CD4-positive, alpha-beta T cell (primary cell): Measurements from ENCODE around the gene KIF26A. TPM values are rescaled to one million over a fixed set of nuclear protein-coding genes. Genes with fewer than 3 reads are reported as not detected.

Experiments used
- ATAC-seq: fragments of 200-7000 bp; cut with Tn5 transposase; one replicate; pipeline ENCODE4 v1.10.0; 2022; ENCODE audit warnings: mild to moderate bottlenecking; ENCODE audit not compliant: poor library complexity
- CTCF ChIA-PET: fragments of 350-600 bp; sonication (Branson Sonifier 250); formaldehyde crosslinking; loops from one replicate; lab custom pipeline; 2021; ENCODE audit warnings: antibody characterized with exemption, inconsistent platforms; lab: Charles Lee
- POLR2A ChIA-PET: fragments of 350-600 bp; sonication (Branson Sonifier 250); formaldehyde crosslinking; loops from one replicate; lab custom pipeline; 2021; ENCODE audit warnings: antibody characterized with exemption, inconsistent platforms; lab: Charles Lee
- DNase-seq, 14 experiments: peaks; one replicate each; pipeline ENCODE4 v3.0.0-alpha.2; 2013 to 2020; ENCODE audit warnings: mixed read lengths in 2 of 14
- H3K27ac ChIP-seq, 2 donors: one replicate each; pipeline versions ENCODE4 v1.5.1 to v1.7.0; 2013; ENCODE audit warnings: low read length in 2 of 2, low read depth in 1 of 2, mild to moderate bottlenecking in 1 of 2
- H3K27me3 ChIP-seq, 2 experiments: 1 replicate in 1 of 2; 2 replicates in 1 of 2; pipeline versions ENCODE4 v1.6.1 to v1.7.0; 2013; ENCODE audit warnings: low read length in 2 of 2, control low read depth in 1 of 2, mild to moderate bottlenecking in 1 of 2, moderate library complexity in 1 of 2; ENCODE audit not compliant: insufficient read depth in 2 of 2, control insufficient read depth in 1 of 2
- H3K36me3 ChIP-seq: one replicate; pipeline ENCODE4 v1.6.1; 2013; ENCODE audit warnings: low read length, control low read depth; ENCODE audit not compliant: insufficient read depth
- H3K4me1 ChIP-seq: one replicate; pipeline ENCODE4 v1.6.1; 2013; ENCODE audit warnings: low read length, control low read depth; ENCODE audit not compliant: insufficient read depth
- H3K4me3 ChIP-seq: one replicate; pipeline ENCODE4 v1.5.1; 2013; ENCODE audit warnings: mild to moderate bottlenecking, low read length, moderate library complexity
- H3K9me3 ChIP-seq, 2 experiments: 1 replicate in 1 of 2; 2 replicates in 1 of 2; pipeline versions ENCODE4 v1.6.1 to v1.7.0; 2013; ENCODE audit warnings: low read length in 2 of 2, mild to moderate bottlenecking in 2 of 2, control low read depth in 1 of 2, moderate library complexity in 1 of 2; ENCODE audit not compliant: control insufficient read depth in 1 of 2, insufficient read depth in 1 of 2
- H3K27ac Mint-ChIP-seq: one replicate; pipeline ENCODE4 v1.8.0; 2020; ENCODE audit warnings: mixed read lengths
- H3K27me3 Mint-ChIP-seq: one replicate; pipeline ENCODE4 v1.8.0; 2021; ENCODE audit warnings: mixed read lengths
- H3K36me3 Mint-ChIP-seq: one replicate; pipeline ENCODE4 v1.8.0; 2021; ENCODE audit warnings: low read depth, mixed read lengths
- H3K4me1 Mint-ChIP-seq: one replicate; pipeline ENCODE4 v1.8.0; 2021; ENCODE audit warnings: low read depth, mixed read lengths
- H3K4me3 Mint-ChIP-seq: one replicate; pipeline ENCODE4 v1.8.0; 2020; ENCODE audit warnings: mild to moderate bottlenecking, mixed read lengths
- H3K9me3 Mint-ChIP-seq: one replicate; pipeline ENCODE4 v1.8.0; 2020; ENCODE audit warnings: mixed read lengths
- intact Hi-C, 2 experiments: fragments of 100-400 bp; cut with DNase I in 1 of 2; cut with micrococcal nuclease in 1 of 2; formaldehyde crosslinking; loops; one replicate each; pipeline versions ENCODE4 v1.15.1 to v1.9.0; 2023 to 2025; cut with DNase I, micrococcal nuclease
- total RNA-seq, 174 experiments: library from RNA in 2 of 174; stranded (reverse) in 2 of 174; gene quantifications; one replicate each; pipeline ENCODE4 v1.2.3 and lab custom pipeline; 2021 to 2026
- TF ChIP-seq, protein P1 (sequence below): fragments of 200-600 bp; IDR thresholded peaks from one replicate; pipeline ENCODE4 v1.8.0; 2022; ENCODE audit warnings: antibody characterized with exemption, mild to moderate bottlenecking

KIF26A gene
- total RNA-seq, 2 experiments from 2014 or later, result 0.25 to 0.31 TPM

DNA sequence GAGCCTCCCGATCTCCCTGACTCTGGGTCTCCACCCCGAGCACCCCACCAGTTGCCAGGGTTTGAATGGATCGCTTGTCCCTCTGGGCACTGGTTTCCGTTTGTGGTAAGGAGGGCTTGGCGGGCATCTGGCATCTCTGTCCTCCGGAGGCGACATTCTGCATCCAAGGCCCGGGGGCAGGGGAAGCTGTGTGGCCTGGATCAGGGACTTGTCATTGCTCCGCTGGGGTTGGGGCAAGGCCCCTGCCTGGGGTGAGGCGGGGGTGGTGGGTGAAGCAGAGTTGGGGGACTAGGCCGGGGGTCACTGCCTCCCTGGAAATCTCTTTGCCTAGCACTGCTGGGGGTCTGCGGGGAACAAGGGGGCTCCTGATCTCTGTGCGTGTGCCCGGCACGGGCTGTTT lies 30.2 kb downstream of the KIF26A start:
- Mint-ChIP-seq H3K27ac (no peak overlapping the region), H3K4me3 (no peak overlapping the region), H3K9me3 (no peaks in the 10 kb centered on the region), H3K4me1 (no peaks in the 10 kb centered on the region), H3K27me3 (no peaks in the 10 kb centered on the region), H3K36me3 (no peaks in the 10 kb centered on the region)
- no peak for ATAC-seq
- peaks cover 0 to 4% of the 10 kb centered on the region in 2 experiments for H3K9me3 ChIP-seq
- no peaks in the 10 kb centered on the region for H3K36me3 ChIP-seq
- intact Hi-C loops, result no loop called here
- no peaks in the 10 kb centered on the region for H3K4me1 ChIP-seq
- H3K27ac ChIP-seq, result no peak overlapping the region
- ChIA-PET POLR2A (no interaction called here), CTCF (no interaction called here)
- DNase-seq, result no peak
- no peaks in the 10 kb centered on the region for H3K27me3 ChIP-seq
- TF ChIP-seq, protein P1, sequence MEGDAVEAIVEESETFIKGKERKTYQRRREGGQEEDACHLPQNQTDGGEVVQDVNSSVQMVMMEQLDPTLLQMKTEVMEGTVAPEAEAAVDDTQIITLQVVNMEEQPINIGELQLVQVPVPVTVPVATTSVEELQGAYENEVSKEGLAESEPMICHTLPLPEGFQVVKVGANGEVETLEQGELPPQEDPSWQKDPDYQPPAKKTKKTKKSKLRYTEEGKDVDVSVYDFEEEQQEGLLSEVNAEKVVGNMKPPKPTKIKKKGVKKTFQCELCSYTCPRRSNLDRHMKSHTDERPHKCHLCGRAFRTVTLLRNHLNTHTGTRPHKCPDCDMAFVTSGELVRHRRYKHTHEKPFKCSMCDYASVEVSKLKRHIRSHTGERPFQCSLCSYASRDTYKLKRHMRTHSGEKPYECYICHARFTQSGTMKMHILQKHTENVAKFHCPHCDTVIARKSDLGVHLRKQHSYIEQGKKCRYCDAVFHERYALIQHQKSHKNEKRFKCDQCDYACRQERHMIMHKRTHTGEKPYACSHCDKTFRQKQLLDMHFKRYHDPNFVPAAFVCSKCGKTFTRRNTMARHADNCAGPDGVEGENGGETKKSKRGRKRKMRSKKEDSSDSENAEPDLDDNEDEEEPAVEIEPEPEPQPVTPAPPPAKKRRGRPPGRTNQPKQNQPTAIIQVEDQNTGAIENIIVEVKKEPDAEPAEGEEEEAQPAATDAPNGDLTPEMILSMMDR, result no peak
- no peak overlapping the region for H3K4me3 ChIP-seq

DNA sequence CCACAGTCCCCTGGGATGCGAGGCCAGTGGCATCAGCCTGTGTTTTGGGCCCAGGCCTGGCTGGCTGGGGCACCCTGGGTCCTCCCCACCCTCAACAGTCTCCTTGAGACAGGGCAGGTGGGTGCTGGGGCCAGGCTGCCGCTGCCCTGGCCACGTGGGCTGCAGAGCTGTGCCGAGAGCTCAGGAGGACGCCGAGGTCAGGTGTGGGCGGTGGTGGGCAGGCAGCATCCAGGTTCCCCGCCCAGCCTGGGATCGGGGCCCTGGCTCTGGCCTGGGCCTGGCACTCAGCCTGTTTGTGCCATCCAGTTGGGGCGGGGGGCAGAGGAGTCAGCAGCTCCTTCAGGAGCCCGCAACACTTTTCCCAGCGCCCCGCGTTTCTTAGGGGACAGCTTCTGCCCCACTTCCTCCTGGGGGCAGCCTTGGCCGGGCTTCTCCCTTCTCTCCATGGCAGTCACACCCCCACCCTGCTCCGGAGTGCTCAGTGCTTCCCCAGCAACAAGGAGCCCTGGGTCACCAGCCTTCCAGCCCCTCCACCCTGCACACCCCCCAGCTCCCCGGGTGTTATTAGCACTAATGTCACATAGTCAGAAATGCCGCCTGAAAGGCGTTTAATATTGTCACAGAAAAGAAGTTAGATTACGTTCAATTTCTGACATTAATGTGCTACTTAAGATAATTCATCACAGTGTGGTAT lies 30.8 kb downstream of the KIF26A start:
- Mint-ChIP-seq H3K4me1 (no peaks in the 10 kb centered on the region), H3K4me3 (no peak overlapping the region), H3K27ac (no peak overlapping the region), H3K9me3 (no peaks in the 10 kb centered on the region), H3K27me3 (no peaks in the 10 kb centered on the region), H3K36me3 (no peaks in the 10 kb centered on the region)
- Histone ChIP-seq H3K4me1 (no peaks in the 10 kb centered on the region), H3K36me3 (no peaks in the 10 kb centered on the region), H3K9me3 (peaks cover 0 to 7% of the 10 kb centered on the region in 2 experiments), H3K4me3 (no peak overlapping the region), H3K27ac (no peak overlapping the region), H3K27me3 (no peaks in the 10 kb centered on the region)
- no peak for ATAC-seq
- ChIA-PET POLR2A (no interaction called here), CTCF (no interaction called here)
- TF ChIP-seq, protein P1, result no peak
- no peak for DNase-seq
- intact Hi-C loops, result no loop called here

DNA sequence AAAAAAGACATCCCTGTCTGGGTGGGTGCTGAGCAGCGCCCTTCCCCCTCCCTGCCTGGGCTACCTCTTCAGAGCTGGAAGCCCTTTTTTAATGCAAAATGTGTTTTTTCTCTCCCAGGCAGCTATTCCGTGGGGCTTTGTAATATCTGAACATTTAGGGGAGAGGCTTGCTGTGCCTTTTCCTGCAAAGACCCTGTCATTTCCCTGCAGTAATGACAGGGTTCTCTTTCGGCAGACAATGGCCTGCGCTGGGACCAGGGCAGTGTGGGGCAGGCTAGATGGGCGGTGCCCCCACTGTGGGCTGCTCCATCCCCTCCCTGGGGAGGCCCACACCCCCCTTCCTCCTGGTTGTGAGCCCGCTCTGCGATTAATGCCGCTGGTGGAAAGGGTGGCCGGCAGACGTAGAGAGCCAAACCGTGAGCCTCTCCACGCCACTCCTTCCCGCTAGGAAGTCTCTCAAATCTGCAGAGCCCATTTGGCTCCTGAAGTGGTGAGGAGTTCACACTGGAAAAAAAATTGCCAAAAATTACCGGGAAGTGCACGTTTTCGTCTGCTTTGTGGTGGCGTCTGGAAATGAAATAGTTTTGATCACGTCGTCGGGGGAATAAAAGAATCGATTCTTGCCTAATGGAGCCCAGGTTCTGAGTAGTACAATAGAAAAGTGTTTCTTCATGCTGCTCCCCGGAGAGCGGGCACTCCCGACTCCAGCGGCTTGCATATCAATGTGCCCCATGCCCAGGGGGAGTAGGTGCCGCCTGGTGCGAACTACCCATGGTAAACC lies 31.5 kb downstream of the KIF26A start:
- Histone ChIP-seq H3K9me3 (peaks cover 0 to 7% of the 10 kb centered on the region in 2 experiments), H3K36me3 (no peaks in the 10 kb centered on the region), H3K27me3 (no peaks in the 10 kb centered on the region), H3K4me1 (no peaks in the 10 kb centered on the region), H3K4me3 (no peak overlapping the region), H3K27ac (no peak overlapping the region)
- no peak for ATAC-seq
- Mint-ChIP-seq H3K4me1 (no peaks in the 10 kb centered on the region), H3K36me3 (no peaks in the 10 kb centered on the region), H3K4me3 (no peak overlapping the region), H3K27ac (no peak overlapping the region), H3K9me3 (no peaks in the 10 kb centered on the region), H3K27me3 (no peaks in the 10 kb centered on the region)
- intact Hi-C loops, result no loop called here
- ChIA-PET CTCF (no interaction called here), POLR2A (no interaction called here)
- TF ChIP-seq, protein P1, result no peak
- DNase-seq, result no peak
